COLO829 (cell line): Measurements from ENCODE around the gene LRRTM4.
"Not testable (repeated sequence)": the region's sequence is repeated elsewhere in the genome, so short reads cannot be mapped to it uniquely, and the experiment has no call there.

ENCODE experiments used
- DNase-seq: peaks from one replicate; pipeline ENCODE4 v3.0.0; 2012; ENCODE audit warnings: low spot score

Gene LRRTM4

DNA sequence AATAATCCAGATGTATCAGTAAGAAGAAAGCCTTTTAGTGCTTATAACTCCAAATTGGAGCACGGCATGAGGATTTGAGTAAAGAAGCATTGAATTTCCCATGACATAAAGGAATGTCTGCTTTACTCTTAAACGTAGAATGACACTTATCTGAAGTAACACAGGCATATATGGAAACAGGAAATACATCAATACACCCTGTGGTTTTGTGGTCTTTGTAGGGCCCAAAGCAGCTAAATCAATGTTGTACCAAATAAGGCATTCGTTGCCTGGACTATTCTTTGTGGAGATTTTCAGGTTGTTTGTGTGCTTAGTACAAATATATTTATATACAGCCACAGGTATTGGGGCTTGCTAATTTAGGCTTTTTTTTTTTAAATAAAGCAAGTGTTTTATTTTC is 660.5 kb downstream of the LRRTM4 start:
- DNase-seq, result no peak

DNA sequence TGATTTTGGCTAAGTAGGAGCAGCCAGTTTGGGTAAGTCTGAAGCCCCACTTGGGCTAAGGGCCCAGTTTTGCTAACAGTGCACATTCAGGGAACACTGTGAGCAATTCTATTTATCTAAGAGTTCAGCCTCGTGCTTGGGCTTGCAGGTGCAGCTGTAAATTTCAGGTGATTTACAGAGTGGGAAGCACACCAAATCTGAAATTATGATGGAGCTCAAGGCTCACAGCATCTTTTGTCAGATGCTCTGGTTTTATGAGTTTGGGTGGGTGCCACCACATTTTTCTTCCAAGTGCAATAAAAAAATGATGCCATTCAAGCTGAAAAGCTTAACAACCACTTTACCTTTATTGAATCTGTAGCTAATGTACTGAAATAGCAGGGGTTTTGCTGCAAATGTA is 671.2 kb downstream of the LRRTM4 start:
- no peak for DNase-seq

DNA sequence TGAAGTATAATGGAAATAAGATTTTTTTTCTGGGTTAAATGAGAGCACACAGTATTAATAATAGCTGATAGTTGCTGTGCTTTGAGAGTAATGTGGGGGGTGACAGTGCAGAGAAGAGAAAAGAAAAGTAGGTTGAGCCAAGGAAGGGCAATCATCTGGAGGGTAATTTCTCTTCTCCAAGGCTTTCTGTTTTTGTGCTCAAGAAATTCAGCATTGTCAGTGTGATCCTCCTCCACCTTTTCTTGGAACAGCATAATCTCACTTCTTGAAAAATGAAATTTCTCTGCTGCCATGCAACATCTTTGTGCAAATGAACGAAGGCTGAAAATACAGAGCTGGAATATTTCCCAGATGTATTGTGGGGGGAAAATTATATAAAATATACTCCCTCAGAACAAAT is 673.1 kb downstream of the LRRTM4 start:
- no peak for DNase-seq

DNA sequence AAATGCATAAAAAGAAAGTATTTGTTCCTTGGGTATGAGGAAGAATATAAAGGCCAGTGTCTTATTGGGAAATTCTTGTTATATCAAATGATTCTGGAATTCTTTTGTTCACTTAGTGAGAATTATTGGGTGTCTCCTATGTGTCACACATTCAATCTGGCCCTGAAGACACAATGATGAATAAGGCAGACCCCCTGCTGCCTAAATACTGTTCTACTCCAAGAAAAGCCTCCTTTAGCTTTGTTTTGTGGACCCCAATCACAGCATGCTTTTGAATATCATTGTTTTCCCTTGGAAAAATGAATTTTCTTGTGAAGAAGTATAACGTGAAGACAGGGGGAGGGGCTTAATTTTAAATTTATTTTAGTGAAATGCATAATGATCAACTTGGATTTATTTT is 682.4 kb downstream of the LRRTM4 start:
- DNase-seq, result no peak

DNA sequence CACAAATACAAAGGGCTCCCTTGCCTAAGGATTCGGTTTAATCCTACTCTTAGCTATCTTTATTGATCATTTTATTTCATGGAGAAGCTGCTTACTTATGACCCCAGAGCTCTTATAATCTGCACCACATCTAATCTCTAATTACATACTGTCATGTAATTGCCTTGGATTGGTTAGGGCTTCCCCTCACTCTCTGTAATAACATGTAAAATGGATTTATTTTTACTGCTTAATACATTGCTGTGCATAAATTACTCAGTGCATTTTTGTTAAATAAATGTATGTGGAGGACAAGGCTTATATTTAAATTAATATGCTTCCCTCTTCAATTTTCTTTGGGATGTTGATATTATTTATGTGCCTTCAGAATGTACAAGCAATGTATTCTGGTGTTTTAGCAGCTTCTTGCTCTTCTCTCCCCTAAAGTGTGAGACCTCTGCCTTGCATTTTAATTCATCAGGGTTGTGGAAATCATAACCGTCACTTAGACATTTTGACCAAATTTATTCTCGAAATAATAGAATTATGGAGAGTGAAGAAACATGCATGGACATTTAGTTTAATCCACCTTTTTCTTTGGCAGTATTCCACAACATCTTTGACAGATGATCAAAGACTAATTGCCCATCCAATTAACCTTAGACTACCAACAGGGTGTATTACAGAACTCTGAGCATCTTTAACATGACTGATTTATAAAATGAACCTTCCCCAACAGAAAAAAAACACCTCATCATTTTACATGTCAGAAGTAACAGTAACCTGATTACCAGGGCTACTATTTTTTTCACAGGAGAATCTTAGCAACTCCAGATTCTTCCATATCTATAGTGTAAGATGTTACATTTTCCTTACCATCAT is 692.6 kb downstream of the LRRTM4 start:
- no peak for DNase-seq

DNA sequence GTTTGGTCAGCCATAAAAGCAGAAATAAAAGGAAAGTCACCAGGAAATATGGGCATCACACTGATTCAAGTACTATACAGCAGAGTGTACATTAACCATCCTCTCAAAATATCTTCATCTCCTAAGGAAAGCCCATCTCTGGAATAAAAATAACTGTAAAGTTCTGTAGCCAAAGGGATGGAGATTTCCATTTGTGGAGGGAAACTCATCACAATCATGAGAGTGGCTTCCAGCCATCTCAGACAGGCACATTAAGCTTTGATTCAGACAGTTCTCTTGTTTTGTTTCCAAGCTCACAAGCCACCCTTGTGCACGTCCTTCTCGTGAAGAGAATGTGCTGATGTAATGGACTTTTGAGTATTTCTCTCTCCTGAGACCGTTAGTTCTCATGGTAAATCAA is 695.5 kb downstream of the LRRTM4 start:
- DNase-seq, result no peak

DNA sequence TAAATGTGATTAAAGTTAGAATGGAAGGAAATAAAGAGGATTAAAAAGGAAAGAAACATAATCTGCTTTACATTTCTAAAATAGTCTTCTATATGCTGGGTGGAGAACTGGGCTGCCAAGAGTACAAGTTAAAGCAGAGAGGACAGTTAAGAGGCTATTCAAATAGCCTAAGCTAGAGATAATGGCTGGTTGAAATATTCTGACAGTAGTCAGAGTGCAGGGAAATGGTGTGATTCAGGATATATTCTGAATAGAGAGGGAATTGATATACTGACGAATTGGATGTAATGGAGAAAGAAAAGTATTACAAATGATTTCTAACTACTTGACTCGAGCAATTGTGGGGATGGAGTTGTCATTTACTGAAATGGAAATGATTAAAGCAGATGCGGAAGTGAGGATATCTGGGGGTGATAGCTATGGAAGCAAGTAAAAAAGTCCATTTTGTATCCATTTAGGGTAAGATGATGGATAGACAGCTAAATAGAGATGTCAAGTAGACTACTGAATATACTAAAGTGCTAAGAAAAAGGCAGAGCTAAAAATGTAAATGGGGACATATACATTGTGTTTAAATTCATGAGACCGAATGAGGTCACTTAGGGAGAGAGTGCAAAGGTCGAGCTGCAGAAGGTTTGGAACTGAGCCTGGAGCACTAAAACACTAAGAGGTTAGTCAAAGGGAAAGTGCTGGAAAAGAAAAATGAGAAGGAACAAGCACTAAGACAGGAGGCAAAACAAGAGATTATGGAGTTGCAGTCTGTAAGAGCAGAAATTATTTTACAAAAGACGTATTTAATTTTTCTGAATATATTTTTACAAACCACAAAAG is 696.8 kb downstream of the LRRTM4 start:
- DNase-seq, result no peak

DNA sequence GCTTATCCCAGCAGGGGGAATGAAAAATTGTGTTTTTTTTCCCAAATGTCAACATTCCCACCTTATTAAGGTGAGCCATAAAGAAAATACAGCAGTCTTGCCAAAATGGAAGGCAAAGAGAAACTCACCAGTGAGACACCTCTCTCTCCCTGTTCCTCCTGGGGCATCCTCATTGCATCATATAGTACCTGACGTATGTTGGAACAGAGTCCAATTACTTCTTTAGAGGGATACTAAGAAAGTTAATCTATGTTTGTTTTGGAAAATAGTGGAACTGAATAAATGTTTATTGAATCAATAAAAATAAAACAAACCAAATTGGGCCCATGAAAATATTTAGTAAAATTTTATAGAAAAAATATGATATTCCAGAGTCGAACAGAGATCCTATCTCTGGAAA is 700.4 kb downstream of the LRRTM4 start:
- DNase-seq, result no peak

DNA sequence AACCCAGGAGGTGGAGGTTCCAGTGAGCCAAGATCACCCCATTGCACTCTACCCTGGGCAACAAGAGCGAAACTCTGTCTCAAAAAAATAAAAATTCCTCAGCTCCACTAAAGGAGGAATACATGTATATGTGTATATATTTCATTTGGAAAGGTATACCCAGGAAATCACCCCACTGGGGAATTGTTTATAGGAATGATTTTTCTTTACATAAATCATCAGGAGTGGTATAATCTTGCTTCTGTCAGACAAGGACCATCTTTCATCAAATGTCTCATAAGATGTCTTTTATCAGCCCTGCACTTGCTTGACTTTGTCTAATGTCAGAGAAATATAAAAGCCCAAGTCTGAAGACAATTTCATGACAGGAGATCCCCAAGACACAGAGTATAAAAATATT is 709.1 kb downstream of the LRRTM4 start:
- no peak for DNase-seq

DNA sequence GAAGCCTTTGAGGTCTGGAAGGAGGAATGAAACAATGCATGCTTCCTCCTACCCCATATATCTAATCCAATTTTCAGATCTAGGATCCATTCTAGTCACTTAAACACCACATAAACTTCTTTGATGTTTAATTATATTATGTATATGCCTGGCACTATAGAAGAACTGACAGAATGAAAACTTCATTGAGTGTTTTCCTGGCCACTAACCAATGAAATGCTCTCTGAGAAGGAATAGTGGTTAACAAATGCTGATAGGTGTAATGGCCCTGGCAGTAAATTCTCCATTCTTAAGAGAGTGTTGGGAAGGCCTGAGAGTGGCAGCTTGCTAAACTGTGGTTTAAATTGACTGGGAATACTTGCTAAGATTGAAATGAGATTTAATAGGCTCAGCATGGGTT is 710.0 kb downstream of the LRRTM4 start:
- no peak for DNase-seq

DNA sequence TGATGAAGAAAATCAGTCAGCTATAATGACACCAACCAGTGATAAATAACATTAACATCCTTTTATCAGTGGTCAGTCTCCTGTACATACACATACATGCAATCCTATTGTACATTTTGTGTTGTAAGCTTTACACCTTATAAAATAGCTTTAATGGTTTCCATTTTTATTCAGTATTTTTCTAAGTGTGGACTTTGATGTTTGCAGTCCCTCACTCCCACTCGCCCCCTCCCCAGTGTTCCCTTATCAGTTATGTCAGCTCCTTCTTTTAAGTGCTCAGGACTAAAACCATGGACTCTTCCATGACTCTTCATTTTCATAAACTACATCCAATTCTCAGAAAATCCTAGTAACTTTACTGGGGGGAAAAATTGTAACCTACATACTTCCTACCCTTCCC is 713.0 kb downstream of the LRRTM4 start:
- DNase-seq, result no peak

DNA sequence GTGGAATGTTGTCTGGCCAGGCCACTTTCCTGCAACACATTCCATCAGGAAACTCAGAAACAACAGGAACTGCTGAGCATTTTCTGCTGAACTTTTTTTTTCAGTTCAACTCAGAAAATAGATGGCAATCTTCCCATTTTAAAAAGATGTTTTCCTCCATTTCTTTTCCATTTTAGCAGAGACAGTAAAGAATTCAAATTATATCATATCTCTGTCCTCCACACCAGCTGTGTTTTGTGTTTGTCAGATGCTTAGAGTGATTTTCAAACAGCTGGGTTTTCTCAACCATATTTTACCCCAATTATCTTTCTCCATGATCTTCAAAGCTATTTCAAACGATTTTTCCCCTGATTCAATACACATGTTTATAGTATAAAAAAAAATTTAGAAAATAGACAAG is 713.4 kb downstream of the LRRTM4 start:
- no peak for DNase-seq

DNA sequence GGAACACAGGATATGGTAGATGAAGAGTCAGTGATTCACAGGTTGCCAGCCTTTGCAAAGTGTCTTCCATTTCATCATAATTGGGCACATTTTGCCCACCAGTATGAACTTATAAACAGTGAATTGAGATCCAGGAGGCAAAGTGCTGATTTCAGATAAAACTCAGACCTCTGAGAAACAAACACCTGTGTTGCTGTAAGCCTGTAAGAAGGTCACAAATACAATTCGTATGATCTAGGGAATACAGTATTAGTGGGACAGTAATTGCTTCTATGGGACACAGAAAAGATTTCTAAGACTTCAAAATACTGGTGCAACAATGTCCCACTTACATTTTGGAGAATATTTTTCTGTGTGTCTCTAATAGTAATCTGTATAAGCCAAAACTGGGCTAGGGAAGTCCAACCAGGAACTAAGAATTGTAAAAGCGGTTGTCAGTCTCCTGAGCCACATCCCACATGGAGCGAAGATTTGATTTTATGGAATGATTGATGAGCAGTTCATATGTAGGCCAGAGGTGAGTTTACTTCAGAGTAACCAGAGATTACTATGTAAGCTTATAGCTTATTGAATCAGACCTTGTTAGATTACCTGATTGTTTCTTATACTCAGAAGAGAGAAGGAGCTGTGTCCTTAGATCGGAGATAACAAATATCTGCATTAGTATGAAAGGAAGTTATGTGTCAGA is 728.4 kb downstream of the LRRTM4 start:
- DNase-seq, result no peak

DNA sequence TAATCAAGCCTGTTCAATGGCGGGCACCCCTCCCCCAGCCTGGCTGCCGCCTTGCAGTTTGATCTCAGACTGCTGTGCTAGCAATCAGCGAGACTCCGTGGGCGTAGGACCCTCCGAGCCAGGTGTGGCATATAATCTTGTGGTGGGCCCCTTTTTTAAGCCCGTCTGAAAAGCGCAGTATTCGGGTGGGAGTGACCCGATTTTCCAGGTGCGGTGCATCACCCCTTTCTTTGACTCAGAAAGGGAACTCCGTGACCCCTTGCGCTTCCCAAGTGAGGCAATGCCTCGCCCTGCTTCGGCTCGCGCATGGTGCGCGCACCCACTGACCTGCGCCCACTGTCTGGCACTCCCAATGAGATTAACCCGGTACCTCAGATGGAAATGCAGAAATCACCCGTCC is 740.9 kb downstream of the LRRTM4 start:
- DNase-seq, result not testable (repeated sequence)

DNA sequence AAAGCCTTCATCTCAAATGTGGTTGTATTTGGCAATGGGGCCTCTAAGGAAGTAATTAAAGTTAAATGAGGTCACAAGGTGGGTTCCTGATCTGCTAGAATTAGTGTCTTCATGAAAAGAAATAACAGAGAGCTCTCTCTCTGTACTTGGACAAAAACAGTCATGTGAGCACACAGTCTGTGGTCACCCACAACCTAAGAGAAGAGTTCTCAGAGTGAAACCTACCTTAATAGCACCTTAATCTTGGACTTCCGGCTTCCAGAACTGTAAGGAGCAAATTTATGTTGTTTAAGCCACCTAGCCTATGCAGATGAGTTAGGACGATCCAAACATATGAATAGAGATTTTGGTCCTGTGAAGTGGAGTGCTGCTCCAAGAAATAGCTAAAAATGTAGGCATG is 758.9 kb downstream of the LRRTM4 start:
- DNase-seq, result no peak

DNA sequence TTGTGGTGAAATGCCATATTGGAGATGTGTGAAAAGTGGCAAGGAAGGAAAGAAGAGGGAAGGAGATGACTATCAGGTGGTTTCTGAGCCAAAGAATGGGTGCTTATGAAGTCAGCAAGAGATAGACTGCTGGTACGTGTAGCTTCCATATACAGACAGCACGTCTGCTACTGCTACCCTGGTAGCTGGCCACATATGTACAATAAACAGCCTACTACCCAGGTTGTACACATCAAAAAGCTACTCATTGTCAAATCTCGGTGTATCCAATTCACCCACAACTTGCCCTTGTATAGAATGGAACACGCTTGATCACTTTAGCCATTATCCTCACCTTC is 761.8 kb downstream of the LRRTM4 start:
- DNase-seq, result no peak

DNA sequence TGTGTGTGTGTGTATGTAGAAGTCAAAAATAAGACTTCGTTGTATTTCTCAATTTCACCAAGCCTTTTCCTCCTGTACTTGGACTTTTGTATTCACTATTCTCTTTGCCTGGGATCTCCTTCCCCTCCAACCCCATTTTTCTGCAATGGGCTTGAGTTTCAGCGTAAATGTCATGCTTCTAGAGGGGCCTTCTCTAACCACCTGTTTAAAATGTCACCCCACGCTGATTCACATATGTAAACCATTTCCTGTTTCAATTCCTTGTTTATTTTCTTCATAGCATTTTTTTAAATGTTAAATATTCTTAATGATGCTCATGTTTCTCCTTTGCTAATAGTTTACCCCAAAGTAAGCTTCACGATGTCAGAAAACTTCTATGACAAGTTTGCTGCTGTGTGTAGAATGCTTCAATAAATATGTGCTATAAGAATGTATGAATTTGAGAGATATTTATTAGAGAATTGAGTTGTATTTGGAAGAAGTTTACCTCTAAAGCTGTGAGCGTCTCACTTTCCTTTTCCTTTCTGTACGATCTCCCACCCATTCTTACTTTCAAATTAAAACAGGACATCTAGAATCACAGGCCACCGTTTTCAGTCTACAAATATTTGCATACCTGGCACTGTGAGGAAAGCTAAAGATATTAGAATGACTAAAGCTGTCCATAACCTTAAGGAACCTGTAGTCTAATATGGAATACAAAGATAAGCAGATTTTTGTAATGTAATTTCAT is 762.4 kb downstream of the LRRTM4 start:
- DNase-seq, result no peak

DNA sequence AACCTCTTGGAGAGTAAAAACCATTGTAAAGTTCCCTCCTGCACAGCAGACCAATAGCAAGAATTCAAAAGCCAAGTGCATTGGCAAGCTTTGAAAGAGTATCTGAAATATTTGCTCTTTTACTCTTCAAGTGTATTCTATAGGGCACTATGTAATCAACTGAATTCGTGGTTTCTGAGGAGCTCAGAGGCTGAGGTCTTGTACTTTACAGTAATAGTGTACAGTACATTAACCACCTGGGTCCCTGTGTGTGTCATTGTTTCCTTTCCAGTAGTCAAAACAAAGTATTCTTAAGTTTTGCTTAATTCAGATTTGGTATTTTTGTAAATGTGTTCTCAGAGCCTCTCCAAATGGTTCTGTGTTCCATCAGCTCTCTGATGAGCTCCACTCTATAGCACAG is 769.7 kb downstream of the LRRTM4 start:
- no peak for DNase-seq

DNA sequence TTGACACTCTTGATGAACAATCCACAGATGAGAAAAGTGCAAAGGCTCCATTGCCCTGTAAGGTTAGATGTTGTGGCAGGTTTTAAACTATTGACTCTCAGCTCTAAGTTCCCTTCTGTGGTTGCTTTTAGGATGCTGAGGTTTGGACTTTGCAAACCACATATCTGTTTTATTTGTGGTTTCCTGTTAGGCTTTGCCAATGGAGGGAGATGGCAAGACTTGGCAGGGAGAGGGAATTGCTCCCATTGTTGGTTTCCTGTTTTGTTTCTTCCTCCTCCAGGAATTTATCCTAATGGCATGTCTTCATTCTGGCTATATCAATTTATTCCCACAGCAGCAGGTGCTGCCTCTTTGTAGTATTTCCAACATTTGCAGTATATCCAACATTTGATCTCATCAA is 772.3 kb downstream of the LRRTM4 start:
- no peak for DNase-seq

DNA sequence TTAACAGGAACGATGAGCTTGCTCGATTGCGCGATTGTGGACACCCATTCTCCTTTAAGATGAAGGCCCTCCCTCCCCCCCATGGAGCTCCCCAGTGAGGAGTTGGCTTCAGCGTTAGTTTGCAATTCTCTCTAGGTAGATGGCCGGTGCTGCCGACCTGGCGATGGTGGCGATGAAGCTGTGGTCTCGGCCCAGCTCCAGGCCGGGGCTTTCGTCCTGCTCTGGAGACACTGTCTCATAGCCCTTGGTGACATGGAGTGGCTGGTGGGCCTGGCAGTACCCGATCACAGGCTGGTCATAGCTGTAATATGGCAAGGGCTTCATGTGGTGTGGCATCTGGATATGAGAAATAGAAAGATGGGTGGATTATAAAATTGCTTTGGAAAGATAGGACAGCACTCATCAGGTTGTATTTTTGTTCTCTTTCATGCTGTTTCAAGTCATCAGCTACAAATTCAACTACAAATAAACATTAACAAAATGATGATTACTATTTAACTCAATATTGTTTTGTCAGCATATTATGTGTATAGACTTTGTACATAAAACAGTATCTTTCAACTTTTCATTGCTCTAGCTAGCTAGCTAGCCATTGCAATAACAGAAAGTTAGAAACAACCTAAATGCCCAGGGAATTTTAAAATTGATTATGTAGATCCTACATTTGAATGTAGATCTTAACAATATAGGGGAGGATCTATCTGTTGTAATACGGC is 773.4 kb downstream of the LRRTM4 start:
- no peak for DNase-seq

DNA sequence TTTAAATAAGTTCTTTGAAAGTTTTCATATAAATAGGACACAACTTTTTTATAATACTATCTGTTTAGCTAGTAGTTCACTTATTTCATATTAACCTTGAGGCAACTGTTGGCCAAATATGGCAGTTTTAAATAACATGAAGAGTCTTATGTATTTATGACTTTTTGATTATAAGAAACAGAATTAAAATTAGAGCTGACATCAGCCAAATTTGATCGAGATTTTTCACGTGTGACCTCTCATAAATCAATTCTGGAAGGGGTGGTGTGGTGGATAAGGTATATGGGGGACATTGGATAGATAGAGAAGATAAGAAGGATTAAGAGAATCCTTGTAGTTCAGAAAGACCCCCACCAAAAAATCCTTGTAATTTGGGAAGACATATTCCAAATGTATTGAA is 776.6 kb downstream of the LRRTM4 start:
- DNase-seq, result no peak

DNA sequence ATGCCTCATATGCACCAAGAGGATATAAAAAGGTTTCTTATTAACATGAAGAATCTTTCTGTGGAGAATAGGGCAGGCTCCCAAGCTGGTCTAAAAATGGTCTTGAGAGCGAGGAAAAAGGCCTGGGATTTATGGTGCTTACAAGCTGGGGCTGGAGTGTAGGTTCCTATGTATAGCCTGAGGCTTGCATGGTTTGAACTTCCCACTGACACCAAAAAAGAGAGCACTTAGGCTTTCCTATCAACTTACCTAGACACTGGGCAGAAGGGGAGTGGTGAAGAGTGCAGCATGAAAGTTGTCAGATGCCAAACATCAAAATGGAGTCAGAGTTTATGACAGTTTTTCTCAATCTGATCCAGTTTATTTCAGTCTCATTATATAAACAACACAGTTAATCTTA is 784.6 kb downstream of the LRRTM4 start:
- no peak for DNase-seq
